H7 (cell line): Measurements from ENCODE around the gene KLHL29. TPM values are rescaled to one million over a fixed set of nuclear protein-coding genes. Genes with fewer than 3 reads are reported as not detected.
A peak's percentile ranks its signal among the peaks of the same experiment; 100 is the strongest.

ENCODE experiments used
- DNase-seq: peaks from one replicate; pipeline ENCODE4 v3.0.0; 2012
- H3K27me3 ChIP-seq: 2 replicates; pipeline ENCODE4 v1.6.0; 2011; ENCODE audit warnings: mild to moderate bottlenecking, low read length; ENCODE audit not compliant: control insufficient read depth, insufficient read depth
- H3K36me3 ChIP-seq: replicated peaks from 2 replicates; pipeline ENCODE4 v1.5.1; 2011; ENCODE audit warnings: low read length; ENCODE audit not compliant: control insufficient read depth, insufficient read depth
- H3K4me3 ChIP-seq: 2 replicates; pipeline ENCODE4 v1.5.1; 2011; ENCODE audit warnings: low read depth, mild to moderate bottlenecking, control low read depth, low read length, moderate library complexity; ENCODE audit not compliant: insufficient read depth
- total RNA-seq: library from RNA; depleted of rRNA; stranded (reverse); fragments of >200 nt; shearing (Covaris generic); gene quantifications from 2 replicates; pipeline ENCODE4 v1.2.3, GENCODE V29; 2014

KLHL29 gene
- total RNA-seq, 1 experiment from 2014 or later, result 6.2 TPM

- Histone ChIP-seq H3K4me3 (no peak overlapping the region), H3K36me3 (no peaks in the 10 kb centered on the region), H3K27me3 (no peaks in the 10 kb centered on the region)
- no peak for DNase-seq
Measured at GRCh38 chr2:23399674-23400261, 14.8 kb downstream of the KLHL29 start.

DNA sequence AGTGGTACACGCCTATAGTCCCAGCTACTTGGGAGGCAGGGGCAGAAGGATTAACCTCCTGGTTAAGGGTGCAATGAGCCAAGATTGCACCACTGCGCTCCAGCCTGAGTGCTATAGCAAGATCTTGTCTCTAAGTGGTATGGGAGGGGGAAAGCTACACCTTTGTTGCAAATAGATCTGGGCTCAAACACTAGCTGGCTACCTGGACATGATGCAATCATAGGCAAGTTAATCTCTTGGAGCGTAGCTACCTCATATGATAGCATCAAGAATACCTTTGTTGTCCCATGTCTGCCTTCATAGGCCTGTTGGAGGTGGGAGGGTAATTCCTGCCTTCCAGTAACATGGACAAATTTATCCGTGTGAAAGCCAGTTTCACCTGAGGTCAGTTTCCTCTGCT, 15.7 kb downstream of the KLHL29 start:
- no peak for DNase-seq
- no peak overlapping the region for H3K4me3 ChIP-seq
- no peaks in the 10 kb centered on the region for H3K27me3 ChIP-seq
- H3K36me3 ChIP-seq, result no peaks in the 10 kb centered on the region

DNA sequence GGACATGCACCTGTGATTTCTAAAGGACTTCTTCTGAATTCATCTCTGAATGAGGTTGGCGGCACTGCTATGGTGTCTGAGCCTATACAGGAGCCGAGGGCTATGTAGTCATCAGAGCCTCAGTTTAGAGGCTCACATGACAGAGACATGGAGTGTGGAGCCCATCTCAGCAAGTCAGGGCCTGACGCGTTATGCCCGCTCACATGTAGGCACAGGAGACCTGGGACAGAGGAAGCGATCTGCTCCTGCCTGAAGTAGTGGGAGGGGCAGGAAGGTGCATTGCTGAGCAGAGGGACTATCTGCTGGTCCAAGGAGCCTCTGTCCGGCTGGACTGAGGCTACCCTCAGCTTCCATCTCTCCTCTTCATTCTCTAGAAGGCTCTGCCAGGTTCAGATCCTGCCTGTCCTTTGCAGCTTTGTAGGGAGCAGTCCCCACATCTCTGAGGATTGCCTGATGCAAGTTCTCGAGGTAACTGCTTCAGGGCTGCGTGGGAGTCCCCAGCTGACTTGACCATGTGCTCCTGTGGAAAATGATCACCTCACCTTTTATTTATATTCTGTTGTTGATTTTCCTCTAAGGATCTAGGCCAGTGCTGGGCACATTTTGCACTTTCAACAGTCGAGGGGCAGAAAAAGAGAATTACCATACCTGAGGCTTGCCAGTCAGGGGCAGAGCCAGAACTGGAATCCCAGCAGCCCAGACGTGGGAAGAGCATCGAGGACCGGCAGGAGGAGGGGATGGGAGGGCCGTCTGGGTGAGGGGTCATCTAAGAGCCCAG, 16.6 kb downstream of the KLHL29 start:
- H3K27me3 ChIP-seq, result no peaks in the 10 kb centered on the region
- H3K36me3 ChIP-seq, result no peaks in the 10 kb centered on the region
- no peak for DNase-seq
- H3K4me3 ChIP-seq, result no peak overlapping the region

GRCh38 chr2:23402205-23402740, 17.3 kb downstream of the KLHL29 start:
- Histone ChIP-seq H3K36me3 (no peaks in the 10 kb centered on the region), H3K27me3 (no peaks in the 10 kb centered on the region), H3K4me3 (no peak overlapping the region)
- DNase-seq, result no peak

DNA sequence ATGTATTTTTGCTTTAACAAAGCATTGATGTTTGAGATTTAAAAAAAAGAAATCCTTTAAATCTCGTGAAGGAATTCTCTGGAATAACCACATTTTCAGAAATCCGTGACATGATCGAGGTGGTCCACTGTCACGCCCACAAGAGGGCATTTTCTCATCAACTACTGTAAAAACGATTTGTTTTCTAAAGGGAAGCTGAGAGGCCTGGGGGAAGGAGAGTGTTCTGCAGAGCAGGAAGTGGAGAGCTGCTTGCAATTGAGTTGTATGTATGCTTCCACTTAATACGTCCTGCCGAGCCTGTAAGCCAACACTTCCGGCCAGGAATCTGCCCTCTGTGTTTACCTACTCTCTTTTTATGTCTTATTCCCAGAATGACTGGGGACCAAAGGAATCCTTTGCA, 19.4 kb downstream of the KLHL29 start:
- no peak overlapping the region for H3K4me3 ChIP-seq
- peak; percentile 60 for DNase-seq

GRCh38 chr2:23409248-23409647, 24.3 kb downstream of the KLHL29 start:
- H3K27me3 ChIP-seq, result no peaks in the 10 kb centered on the region
- no peak for DNase-seq

More for the DNA sequence above, 19.4 kb downstream of the KLHL29 start:
- Histone ChIP-seq H3K27me3 (no peaks in the 10 kb centered on the region), H3K36me3 (no peaks in the 10 kb centered on the region)

DNA sequence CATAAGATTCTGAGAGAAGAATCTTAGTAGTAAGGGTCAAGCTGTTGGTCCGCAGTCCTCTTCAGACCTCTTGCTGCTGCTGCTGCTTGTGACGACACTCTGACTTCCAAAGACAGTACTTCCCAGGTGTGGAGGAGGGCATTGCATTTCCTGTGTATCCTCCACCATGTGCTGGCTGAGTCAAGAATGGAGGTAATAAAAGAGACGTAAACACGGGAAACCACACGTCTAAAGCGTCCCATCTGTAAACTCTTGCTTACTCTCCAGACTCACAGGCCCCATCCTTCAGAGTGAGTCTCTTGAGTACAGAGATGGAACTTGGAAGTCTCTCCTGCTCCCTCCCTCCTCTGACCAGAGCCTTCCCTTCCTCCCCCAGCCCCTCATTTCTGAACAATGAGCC, 25.6 kb downstream of the KLHL29 start:
- Histone ChIP-seq H3K27me3 (no peaks in the 10 kb centered on the region), H3K4me3 (no peak overlapping the region), H3K36me3 (no peaks in the 10 kb centered on the region)
- no peak for DNase-seq

More at GRCh38 chr2:23409248-23409647, 24.3 kb downstream of the KLHL29 start:
- H3K4me3 ChIP-seq, result no peak overlapping the region
- no peaks in the 10 kb centered on the region for H3K36me3 ChIP-seq

GRCh38 chr2:23411752-23412431, 26.9 kb downstream of the KLHL29 start:
- Histone ChIP-seq H3K27me3 (no peaks in the 10 kb centered on the region), H3K36me3 (no peaks in the 10 kb centered on the region), H3K4me3 (no peak overlapping the region)
- DNase-seq, result no peak

DNA sequence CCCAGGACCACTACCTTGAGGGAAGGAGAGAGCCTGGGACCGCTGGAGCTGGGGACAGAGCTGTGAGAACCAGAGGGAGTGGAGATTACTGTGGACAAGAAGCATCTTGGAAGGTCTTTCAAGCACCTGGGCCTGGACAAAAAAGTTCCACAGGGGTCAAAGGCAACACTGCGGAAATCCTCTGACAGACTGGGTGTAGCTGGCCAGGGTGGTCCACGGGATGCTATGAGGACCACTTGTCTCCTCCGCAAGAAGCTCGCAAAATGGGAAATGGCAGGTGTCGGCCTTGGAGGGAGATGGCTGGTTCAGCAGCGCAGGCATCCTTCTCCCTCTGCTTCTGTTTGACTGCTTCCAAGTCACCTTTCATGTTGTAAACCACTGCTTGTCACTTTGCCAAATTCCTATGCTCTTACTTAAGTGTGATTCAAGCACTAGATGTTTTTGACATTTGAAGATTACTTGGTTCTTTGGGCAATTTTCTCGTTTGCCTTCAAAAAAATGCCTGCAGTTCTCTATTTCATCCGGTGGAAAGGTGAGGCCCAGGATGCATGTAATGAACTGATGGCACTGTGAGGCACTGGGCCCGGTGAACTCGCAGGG, 27.7 kb downstream of the KLHL29 start:
- DNase-seq, result no peak
- Histone ChIP-seq H3K4me3 (no peak overlapping the region), H3K36me3 (no peaks in the 10 kb centered on the region), H3K27me3 (no peaks in the 10 kb centered on the region)

GRCh38 chr2:23413641-23414040, 28.7 kb downstream of the KLHL29 start:
- H3K4me3 ChIP-seq, result no peak overlapping the region
- H3K36me3 ChIP-seq, result no peaks in the 10 kb centered on the region
- no peaks in the 10 kb centered on the region for H3K27me3 ChIP-seq
- no peak for DNase-seq

GRCh38 chr2:23414106-23414505, 29.1 kb downstream of the KLHL29 start:
- Histone ChIP-seq H3K4me3 (no peak overlapping the region), H3K36me3 (no peaks in the 10 kb centered on the region), H3K27me3 (no peaks in the 10 kb centered on the region)
- no peak for DNase-seq

- Histone ChIP-seq H3K27me3 (no peaks in the 10 kb centered on the region), H3K4me3 (no peak overlapping the region), H3K36me3 (no peaks in the 10 kb centered on the region)
- DNase-seq, result peak; percentile 76
Measured at GRCh38 chr2:23414871-23415270, 29.9 kb downstream of the KLHL29 start.

DNA sequence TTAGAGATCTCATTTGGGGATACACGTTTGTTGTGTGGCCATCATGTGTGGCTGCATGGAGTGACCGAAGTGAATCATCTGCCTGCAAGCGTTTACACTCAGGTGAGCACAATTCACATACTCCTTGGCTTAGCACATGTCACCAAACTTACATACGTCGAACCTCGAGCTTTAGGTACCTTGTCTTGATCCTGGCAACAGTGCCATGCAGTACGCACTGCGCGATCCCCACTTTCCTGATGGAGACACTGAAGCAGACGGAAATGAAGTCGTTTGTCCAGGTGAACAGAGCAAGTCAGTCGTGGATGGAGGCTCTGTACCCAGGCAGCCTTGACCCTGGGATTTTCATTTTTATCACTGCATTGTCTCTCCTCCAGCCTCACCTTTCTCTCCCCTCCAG, 32.3 kb downstream of the KLHL29 start:
- Histone ChIP-seq H3K27me3 (no peaks in the 10 kb centered on the region), H3K4me3 (no peak overlapping the region), H3K36me3 (no peaks in the 10 kb centered on the region)
- no peak for DNase-seq

DNA sequence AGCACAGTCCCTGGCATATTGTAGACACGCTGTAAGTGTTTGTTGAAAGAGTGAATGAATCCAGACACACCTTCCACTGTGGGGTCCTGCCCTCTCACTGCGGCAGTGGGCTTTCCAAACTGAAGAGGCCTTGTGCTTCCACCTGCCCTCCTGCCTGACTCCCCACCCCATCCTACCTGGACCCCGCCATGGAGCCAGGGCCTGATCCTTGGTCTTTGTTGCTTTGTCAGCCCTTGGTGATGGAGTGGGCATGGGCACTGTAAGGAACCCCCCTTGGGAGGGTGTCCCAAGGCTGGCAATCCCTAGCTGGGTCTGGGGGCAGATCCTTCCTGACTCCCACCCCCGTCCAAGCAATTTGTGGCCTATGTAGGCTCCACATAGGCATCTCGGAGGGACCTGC, 33.1 kb downstream of the KLHL29 start:
- Histone ChIP-seq H3K27me3 (no peaks in the 10 kb centered on the region), H3K4me3 (no peak overlapping the region), H3K36me3 (no peaks in the 10 kb centered on the region)
- no peak for DNase-seq
